ENCODE data around the gene TPSB2.
"Not testable (repeated sequence)": the region's sequence is repeated elsewhere in the genome, so short reads cannot be mapped to it uniquely, and the experiment has no call there.

TPSB2 gene

GRCh38 chr16:1240436-1240835, 10.5 kb upstream of the TPSB2 start, which contains the start of gene TPSAB1:
Gene TPSAB1 (plus strand): TSS chr16:1240705. CDS start chr16:1240939, 234 bp downstream.
- DNase-seq (ENCODE audit: low spot score) = not testable (repeated sequence)

DNA sequence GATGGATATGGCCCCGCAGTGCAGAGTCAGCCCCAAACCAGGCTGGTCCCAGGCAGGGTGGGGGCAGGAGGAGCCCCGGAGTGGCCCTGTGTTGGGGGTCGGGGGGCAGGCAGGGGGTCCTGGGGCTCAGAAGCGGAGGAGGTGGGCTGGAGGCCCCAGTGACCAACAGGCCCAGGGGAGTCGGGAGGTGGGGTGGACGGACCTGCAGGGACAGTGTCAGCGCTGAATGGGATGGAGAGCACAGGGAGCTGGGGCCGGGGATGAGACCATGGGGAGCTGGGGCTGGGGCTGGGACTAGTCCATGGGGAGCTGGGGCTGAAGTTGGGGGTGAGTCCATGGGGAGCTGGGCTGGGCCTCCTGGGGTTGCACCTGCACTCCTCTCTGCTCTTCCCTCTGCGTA, 9.6 kb upstream of the TPSB2 start:
- DNase-seq (ENCODE audit: low spot score) = not testable (repeated sequence)

- DNase-seq (ENCODE audit: low spot score) = not testable (repeated sequence)
Observed at GRCh38 chr16:1238909-1239308, 8.9 kb upstream of the TPSB2 start.

GRCh38 chr16:1237990-1238389, 8.0 kb upstream of the TPSB2 start:
- DNase-seq (ENCODE audit: low spot score) = no peak

DNA sequence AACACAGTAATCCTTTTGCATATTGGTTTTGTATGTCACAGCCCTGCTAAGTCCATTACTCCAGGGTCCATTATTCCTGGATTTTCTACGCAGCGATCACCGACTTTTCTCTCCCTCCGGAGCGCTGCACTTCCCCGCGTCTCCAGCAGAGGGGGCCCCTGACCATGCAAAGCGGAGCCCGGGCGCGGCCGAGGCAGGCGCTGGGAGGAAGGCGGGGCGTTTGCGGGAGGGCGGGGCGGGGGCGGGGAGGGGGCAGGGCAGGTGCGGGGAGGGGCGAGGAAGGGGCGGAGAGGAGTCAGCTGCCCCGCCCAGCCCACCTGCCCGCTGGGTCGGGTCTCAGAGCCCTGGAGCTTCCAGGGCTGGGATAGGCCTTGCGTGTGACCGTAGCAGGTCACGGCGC, 6.7 kb upstream of the TPSB2 start:
- not testable (repeated sequence) for DNase-seq (ENCODE audit: low spot score)

DNA sequence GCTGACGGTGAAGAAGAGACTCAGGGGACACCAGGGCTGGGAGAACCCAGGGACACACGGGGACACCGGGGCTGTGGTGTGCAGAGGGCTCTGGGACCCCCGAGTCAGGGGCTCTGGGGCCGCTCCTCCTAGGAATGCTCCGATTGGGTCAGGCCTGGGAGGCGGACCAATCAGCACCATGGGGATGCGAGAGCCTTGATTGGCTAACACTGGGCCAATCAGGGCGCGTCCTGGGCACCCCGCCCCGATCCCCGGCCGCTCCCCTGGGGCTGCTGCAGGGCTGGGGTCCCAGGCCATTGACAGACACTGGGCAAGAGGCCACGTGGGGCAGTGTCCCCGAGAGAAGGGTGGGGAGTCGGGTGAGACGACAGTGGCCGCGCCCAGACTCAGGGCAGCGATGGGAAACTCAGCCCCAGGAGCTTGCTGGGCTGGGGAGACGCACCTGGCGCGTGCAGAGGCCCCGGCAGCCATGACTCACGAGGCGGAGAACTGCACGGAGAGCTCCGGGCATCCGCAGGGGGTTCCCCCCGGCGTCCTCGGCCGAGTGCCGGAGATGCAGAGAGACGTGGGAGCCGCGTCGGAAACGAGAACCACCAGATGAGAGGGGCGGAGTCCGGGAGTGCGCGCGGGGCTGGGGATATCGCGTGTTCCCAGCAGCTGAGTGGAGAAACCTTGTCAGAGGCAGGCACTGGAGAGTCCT, 2.2 kb upstream of the TPSB2 start:
- not testable (repeated sequence) for DNase-seq (ENCODE audit: low spot score)

DNA sequence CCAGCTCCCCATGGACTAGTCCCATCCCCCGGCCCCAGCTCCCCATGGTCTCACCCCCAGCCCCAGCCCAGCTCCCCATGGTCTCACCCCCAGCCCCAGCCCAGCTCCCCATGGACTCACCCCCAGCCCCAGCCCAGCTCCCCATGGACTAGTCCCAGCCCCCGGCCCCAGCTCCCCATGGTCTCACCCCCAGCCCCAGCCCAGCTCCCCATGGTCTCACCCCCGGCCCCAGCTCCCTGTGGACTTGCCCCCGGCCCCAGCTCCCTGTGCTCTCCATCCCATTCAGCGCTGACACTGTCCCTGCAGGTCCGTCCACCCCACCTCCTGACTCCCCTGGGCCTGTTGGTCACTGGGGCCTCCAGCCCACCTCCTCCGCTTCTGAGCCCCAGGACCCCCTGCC, 1.3 kb upstream of the TPSB2 start:
- not testable (repeated sequence) for DNase-seq (ENCODE audit: low spot score)

GRCh38 chr16:1230471-1231212, 658 bp upstream of the TPSB2 start:
- DNase-seq (ENCODE audit: low spot score) = not testable (repeated sequence)

DNA sequence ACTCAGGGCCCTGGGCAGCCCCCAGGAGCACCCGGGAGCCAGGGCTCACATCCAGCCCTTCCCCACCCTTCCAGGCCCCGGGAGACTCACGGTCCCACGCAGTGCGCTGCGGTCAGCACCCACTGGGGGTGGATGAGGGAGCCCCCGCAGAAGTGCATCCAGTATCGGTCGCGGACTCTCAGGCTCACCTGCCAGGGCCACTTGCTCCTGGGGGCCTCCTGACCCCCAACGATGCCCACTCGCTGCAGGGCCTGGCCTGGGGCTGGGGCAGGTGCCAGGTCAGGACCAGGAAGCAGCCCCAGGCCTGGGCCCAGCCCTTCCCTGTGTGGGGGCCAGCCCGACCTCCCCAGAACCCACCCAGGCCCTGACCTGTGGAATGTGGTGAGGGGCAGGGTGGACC, 508 bp downstream of the TPSB2 start:
- not testable (repeated sequence) for DNase-seq (ENCODE audit: low spot score)

- not testable (repeated sequence) for DNase-seq (ENCODE audit: low spot score)
Observed at GRCh38 chr16:1228227-1228626, 1.8 kb downstream of the TPSB2 start.

DNA sequence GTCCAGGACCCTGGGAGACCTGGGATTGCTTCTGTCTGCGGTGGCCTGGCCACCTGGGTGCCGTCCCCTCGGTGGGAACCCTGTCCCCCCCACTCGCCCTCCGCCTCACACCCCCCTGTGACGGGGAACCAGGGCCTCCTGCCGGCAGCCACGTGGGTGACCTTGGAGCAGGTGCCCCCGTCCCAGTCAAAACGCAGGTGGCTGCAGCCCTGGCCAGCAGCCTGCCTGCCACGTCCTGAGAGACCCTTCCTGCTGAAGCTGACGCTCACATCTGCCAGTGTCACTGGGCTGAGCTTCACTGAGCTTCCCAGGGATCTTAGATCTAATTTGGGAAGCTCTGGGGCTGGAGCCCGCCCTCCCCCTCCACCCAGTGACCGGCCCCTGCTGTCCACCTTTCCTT, 3.3 kb downstream of the TPSB2 start:
- not testable (repeated sequence) for DNase-seq (ENCODE audit: low spot score)

- DNase-seq (ENCODE audit: low spot score) = not testable (repeated sequence)
Observed at GRCh38 chr16:1225728-1226311, 4.2 kb downstream of the TPSB2 start.

GRCh38 chr16:1225051-1225451, 4.9 kb downstream of the TPSB2 start, which contains the start of gene TPSG1:
Gene TPSG1 (minus strand): TSS chr16:1225268. CDS start chr16:1225252, 16 bp downstream.
- no peak for DNase-seq (ENCODE audit: low spot score)

DNA sequence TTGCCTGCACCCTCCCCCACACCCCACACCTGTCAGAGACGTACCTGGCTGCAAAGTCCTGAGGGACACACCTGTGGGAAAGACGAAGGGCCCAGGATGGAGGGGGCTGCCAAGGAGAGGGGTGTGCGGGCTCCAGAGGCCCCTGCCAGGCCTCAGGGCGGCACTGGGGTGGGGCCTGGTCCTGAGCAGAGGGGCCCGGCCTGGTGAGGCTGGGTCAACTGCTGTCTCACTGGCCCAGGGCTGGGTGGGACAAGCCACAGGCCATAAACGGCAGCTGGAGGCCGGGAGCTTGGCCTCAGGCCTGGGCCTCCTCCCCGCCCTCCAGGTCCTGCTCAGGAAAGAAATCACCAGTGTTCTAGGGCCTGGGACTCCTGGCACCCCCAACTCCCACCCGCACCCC, 5.4 kb downstream of the TPSB2 start:
- no peak for DNase-seq (ENCODE audit: low spot score)

DNA sequence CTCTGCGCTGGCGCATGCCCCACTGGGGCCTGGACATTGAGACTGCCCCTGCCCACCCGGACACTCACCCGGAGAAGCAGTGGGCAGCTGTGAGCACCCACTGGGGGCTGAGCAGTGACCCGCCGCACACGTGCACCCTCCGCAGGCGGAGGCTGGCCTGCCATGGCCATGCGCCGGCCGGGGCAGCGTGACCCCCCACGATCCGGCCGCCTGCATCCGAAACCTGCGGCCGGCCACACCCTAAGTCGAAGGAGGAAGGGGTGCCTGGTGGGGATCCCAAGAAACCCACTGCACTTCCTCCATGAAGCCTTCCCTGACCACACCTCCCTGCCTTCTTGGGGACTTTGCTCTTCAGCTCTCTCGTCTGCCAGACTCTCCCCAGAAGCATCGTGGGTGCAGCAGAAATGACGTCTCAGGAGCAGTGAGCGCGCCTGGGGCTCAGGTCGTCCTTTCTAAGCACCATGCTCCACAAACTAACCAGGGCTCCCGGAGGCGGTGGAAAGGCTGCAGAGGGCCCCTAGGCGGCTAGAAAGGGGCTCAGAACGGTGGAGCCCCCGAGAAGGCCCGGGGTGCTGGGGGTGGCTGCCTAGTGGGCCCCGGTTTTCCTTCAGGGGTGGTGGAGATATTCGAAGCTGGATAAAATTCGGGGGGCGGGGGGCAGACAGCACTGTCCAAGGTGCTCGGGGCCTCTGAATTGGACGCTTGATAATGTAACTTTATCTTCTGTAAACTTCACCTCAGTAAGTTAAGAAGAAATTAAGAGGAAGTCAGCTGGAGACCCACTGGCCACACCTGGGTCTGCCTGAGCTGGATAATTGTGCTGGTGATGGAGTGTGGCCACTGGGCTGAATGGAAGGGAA, 6.4 kb downstream of the TPSB2 start:
- DNase-seq (ENCODE audit: low spot score) = no peak

DNA sequence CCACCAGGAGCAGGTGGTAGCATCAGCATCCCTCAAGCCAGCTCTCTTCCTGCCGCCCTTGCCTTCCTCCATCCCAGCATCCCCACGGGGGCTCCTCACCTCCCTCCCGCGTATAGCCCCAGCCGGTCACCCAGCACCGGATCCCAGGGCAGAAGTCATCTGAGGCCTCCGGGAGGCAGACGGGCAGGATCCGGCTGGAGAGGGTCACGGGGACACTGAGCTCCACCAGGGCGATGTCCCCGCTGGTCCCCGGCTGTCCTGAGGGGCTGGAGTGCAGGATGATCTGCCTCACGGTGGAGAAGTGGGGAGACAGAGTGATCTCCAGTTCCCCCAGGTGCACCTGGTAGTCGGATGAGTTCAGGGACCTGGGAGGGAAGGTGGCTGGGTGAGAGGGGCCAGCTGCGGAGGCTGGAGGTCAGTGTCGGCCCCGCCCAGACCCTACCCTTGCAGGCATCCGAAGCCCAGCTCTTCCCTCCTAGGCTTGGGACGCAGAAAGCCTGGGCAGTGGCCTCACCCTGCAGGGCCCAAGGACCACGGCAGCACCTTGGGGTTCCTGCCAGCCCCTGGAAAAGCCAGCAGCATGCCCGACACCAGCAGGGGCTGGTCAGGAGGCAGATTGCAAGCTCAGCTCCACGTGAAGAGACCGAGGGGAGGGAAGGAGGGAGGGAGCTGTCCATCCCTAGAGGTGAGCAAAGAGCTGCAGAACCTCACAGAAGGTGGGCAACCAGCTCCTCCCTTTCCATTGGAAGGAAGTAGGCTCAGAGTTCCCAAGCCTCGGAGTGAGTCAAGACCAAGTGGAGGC, 7.2 kb downstream of the TPSB2 start:
- DNase-seq (ENCODE audit: low spot score) = no peak

DNA sequence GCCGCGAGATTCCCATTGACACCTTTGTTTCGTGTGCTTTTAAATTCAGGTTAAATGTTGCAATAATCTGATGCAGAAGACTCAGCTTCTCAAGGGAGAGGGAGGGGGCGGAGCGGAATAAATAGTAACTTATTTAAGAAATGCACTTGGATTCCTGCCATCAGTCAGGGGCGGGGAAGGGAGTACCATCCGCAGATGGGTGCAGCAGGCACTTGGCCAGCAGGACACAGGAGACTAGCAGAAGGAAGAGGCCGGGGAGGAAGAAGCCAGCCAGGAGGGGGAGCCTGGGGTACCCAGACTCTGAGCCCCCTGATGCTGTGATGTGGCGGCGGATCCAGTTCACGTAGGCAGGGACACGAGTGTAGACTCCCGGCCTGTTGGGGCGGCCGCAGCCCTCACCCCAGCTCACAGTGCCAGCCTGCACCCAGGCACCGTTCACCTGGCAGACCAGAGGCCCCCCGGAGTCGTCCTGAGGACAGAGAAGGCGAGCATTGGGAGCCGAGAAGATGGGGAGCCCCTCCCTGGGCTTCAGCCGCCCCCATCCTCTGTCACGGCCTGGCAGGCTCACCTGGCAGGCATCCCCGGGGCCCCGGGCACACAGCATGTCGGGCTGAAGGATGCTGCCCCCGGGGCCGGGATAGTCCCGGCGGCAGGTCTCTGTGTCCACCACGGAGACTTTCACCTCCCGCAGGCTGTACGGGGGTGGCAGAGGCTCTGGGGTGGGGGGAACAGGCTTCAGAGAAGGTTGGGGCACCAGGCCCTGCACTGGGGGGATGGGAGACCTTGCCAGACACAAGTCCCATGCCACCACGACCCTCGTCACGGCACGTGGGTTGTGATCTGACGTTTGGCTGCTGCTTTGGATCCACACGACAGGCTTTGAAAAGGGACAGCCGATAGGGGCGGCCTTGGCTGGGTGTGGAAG, 8.1 kb downstream of the TPSB2 start:
- no peak for DNase-seq (ENCODE audit: low spot score)

- no peak for DNase-seq (ENCODE audit: low spot score)
Observed at GRCh38 chr16:1220841-1221627, 8.9 kb downstream of the TPSB2 start.

DNA sequence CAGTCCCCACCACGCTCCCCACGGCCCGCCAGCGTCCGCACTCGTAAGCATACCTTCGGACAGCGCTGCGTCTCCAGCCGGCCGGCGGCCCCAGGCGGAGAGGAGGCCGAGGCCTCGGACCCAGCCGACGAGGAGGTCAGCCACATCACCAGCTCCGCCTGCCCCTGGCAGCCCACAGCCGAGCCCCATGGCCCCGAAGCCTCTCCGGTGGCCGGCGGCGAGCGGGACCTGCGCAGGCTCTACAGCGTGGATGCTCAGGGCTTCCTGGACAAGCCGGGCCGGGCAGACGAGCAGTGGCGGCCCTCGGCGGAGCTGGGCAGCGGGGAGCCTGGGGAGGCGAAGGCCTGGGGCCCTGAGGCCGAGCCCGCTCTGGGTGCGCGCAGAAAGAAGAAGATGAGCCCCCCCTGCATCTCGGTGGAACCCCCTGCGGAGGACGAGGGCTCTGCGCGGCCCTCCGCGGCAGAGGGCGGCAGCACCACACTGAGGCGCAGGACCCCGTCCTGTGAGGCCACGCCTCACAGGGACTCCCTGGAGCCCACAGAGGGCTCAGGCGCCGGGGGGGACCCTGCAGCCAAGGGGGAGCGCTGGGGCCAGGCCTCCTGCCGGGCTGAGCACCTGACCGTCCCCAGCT, 9.8 kb downstream of the TPSB2 start:
- DNase-seq (ENCODE audit: low spot score) = no peak

Data from HuH-7.5 (cell line).